ENCODE results near the gene SWSAP1.
"Not testable (repeated sequence)": the region's sequence is repeated elsewhere in the genome, so short reads cannot be mapped to it uniquely, and the experiment has no call there.

SWSAP1 gene

GRCh38 chr19:11379269-11379845 is 4.9 kb downstream of the SWSAP1 start:
- not testable (repeated sequence) for DNase-seq (ENCODE audit: low spot score)

GRCh38 chr19:11379857-11380350 is 5.4 kb downstream of the SWSAP1 start:
- no peak for DNase-seq (ENCODE audit: low spot score)

- peak; percentile 89 for DNase-seq (ENCODE audit: low spot score)
These were observed 6.4 kb downstream of the SWSAP1 start for GRCh38 chr19:11380653-11381537.

GRCh38 chr19:11382898-11383705 is 8.6 kb downstream of the SWSAP1 start:
- no peak for DNase-seq (ENCODE audit: low spot score)

DNA sequence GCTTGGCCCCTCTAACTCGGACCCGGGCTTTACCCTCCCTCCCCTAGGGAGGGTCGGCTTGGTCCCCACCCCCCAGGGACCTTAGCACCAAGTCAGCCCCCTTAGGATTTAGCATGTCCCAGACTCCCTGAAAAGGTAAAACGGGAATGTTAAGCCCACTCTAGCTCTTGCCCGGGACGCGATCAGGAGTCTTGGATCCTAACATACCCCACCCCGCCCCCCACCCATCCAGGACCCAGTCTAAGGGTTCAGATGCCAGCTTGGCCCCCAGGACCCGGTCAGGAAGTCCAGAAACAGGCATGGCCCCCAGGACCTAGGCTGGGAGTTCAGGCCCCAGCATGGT is 9.2 kb downstream of the SWSAP1 start:
- no peak for DNase-seq (ENCODE audit: low spot score)

GRCh38 chr19:11384778-11385129 is 10.3 kb downstream of the SWSAP1 start:
- DNase-seq (ENCODE audit: low spot score): no peak

DNA sequence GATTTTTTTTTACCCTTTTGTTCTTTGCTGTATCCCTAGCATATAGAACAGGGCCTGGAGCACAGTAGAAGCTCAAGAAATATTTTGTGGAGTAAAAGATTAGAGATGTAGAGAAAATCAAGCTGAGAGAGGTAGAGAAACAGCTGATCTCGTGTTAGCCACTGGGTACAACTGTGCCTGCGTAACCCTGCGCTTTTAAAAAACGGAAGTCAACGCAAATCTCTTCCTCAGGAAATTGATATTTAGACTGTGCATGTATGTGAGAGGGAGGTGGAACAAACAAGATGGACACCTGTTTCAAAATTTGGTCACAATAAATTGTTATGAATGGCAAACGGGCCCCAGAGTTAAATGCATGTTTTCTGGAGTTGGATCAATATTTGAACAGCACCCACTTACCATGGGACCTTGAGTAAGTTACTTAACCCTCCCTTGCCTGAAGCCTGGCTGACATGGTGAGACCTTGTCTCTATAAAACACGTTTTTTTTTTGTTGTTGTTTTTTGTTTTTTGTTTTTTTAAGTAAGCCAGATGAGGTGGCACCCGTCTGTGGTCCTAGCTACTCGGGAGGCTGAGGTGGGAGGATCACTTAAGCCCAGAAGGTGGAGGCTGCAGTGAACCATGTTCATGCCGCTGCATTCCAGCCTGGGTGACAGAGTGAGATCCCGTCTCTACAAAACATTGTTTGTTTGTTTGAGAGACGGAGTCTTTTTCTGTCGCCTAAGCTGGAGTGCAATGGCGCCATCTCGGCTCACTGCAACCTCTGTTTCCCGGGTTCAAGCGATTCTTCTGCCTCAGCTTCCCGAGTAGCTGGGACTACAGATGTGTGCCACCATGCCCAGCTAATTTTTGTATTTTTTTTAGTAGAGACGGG is 12.9 kb downstream of the SWSAP1 start:
- no peak for DNase-seq (ENCODE audit: low spot score)

DNA sequence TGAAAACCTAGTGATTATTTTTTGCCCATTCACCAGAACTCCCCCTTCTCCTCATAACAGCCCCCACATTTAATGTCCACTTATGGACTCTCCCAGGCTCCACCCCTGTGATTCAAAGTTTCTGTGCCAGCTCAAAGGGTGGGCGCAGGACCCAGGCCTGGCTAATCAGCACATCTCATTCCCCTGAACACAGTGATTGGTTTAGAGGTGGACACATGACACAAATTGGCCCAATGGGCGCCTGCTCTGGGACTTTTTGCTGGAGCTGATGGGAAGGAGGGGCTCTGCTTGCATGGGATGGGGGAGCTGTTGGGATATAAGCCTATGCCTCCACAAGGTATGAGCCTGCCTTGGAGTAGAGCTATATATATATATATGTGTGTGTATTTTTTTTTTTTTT is 15.9 kb downstream of the SWSAP1 start:
- DNase-seq (ENCODE audit: low spot score): no peak

GRCh38 chr19:11390933-11391680 is 16.6 kb downstream of the SWSAP1 start:
- no peak for DNase-seq (ENCODE audit: low spot score)

- DNase-seq (ENCODE audit: low spot score): no peak
These were observed 22.7 kb downstream of the SWSAP1 start for GRCh38 chr19:11397089-11397610.

- DNase-seq (ENCODE audit: low spot score): no peak
These were observed 25.2 kb downstream of the SWSAP1 start for GRCh38 chr19:11399667-11400066.

GRCh38 chr19:11400798-11401197 is 26.3 kb downstream of the SWSAP1 start:
- DNase-seq (ENCODE audit: low spot score): no peak

- DNase-seq (ENCODE audit: low spot score): no peak
These were observed 27.5 kb downstream of the SWSAP1 start for GRCh38 chr19:11401808-11402543.

DNA sequence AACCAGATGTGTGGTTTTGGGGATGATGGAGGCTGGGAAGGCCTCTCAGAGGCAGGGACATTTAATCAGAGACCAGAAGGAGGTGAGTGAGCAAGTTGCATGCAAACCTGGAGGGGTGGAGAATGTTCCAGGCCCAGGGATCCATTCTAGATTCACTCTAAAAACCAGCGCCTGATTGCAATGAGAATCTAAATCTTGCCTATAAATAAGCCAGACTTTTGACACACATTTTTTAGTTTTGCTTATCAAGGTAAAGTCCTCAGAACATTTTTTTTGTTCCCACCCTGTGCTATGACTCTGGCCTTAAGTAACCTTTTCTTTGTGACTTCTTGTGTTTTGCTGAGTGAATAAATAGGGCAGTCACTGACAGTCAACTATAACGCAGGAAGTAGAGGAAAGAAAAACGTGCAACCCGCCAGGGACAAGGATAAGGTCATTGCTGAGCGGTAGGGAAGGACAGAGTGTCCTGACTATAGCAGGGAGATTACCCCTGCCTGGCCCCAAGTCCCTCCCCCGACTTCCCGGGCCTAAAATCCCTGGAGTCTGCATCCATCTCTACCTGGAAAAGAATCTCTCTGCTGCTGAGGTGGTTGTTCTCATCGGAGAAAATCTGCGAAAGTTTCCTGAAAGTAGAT is 30.2 kb downstream of the SWSAP1 start:
- DNase-seq (ENCODE audit: low spot score): no peak

DNA sequence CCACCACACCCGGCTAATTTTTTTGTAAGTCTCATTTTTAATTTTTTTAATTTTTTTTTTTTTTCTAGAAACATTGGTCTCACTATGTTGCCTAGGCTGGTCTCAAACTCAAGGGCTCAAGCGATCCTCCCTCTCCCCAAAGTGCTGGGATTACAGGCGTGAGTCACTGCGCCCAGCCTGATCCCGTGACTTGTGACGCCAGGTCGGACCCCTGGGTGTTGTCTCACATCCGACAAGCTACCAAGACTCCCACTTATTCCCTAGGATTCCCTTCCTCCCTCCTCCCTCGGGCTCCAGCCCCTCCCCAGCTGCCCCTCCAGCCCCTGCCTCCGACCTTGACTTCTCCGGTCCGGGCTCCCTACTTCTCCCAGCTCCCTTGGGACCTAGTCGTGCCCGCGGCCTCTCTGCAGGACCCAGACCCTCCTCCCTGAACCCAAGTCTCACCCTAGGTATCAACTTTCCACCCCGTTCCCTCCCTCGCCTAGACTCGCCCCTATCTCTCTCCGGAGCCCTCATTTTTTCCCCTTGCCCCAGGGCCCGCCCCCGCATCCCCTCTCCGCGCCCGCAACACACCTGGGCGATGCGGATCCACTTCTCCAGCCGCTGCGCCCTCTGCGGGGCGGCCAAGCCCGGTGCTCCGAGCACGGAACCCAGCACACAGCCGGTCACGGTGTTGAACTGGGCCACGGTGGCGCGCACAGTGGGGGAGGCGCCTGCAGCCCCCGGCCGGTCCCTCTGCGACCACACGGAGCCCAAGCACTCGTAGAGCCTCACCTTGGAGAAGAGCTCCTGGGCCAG is 31.6 kb downstream of the SWSAP1 start:
- DNase-seq (ENCODE audit: low spot score): peak; percentile 83

GRCh38 chr19:11406703-11407236 is 32.3 kb downstream of the SWSAP1 start:
- DNase-seq (ENCODE audit: low spot score): not testable (repeated sequence)

DNA sequence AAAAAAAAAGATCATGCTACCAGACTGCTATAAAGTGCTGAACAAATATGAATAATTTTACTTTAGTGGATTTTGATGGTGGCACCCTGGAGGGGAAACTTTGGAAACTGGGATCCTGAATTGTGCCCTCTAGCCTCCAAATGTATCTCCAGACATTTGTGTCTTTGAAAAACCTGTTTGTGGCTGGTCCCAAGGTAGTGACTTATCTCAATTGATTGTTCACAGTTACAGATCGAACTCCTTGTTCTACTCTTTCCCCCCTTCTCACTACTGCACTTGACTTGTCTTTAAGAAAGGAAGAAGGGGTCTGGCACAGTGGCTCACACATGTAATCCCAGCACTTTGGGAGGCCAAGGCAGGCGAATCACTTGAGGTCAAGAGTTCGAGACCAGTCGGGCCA is 34.1 kb downstream of the SWSAP1 start:
- no peak for DNase-seq (ENCODE audit: low spot score)

- DNase-seq (ENCODE audit: low spot score): no peak
These were observed 36.2 kb downstream of the SWSAP1 start for GRCh38 chr19:11410682-11411081.
